Thoracic aorta (tissue), 2 donors: ENCODE data around the gene TARP.

ENCODE experiments used
- ATAC-seq: fragments of 150-250 bp; one replicate; pipeline ENCODE4 v1.8.0; 2017; ENCODE audit warnings: low read depth; ENCODE audit not compliant: insufficient number of reproducible peaks, low FRiP score
- DNase-seq: peaks from one replicate; pipeline ENCODE4 v3.0.0-alpha.2; 2020; ENCODE audit warnings: low spot score
- H3K27ac ChIP-seq, 2 donors: fragments of 200-600 bp; sonication (generic); 1 replicate in 1 of 2; 2 replicates in 1 of 2; pipeline ENCODE4 v1.5.1; 2016; ENCODE audit warnings: mild to moderate bottlenecking in 2 of 2, moderate library complexity in 2 of 2
- H3K27me3 ChIP-seq: fragments of 200-600 bp; sonication (generic); replicated peaks from 2 replicates; pipeline ENCODE4 v1.6.0; 2016; ENCODE audit warnings: mild to moderate bottlenecking; ENCODE audit not compliant: insufficient read depth
- H3K36me3 ChIP-seq: fragments of 200-600 bp; sonication (generic); one replicate; pipeline ENCODE4 v1.5.1; 2016
- H3K4me1 ChIP-seq, 2 donors: fragments of 200-600 bp; sonication (generic); 1 replicate in 1 of 2; 2 replicates in 1 of 2; pipeline versions ENCODE4 v1.5.1 to v1.6.0; 2016; ENCODE audit warnings: low read depth in 2 of 2, mild to moderate bottlenecking in 1 of 2; ENCODE audit not compliant: control insufficient read depth in 1 of 2
- H3K4me3 ChIP-seq: fragments of 200-600 bp; sonication (generic); 2 replicates; pipeline ENCODE4 v1.5.1; 2016; ENCODE audit warnings: mild to moderate bottlenecking
- H3K9me3 ChIP-seq: fragments of 200-600 bp; sonication (generic); 2 replicates; pipeline ENCODE4 v1.5.1; 2016
- TF ChIP-seq, protein P1 (sequence below): fragments of 200-600 bp; sonication (generic); IDR thresholded peaks from one replicate; pipeline ENCODE4 v1.5.1; 2019; ENCODE audit warnings: antibody characterized with exemption

The TARP gene

GRCh38 chr7:38316733-38317360 lies 43.4 kb upstream of the TARP start:
- no peak for DNase-seq
- Histone ChIP-seq H3K4me3 (no peak overlapping the region), H3K27ac (no peak overlapping the region), H3K36me3 (no peaks in the 10 kb centered on the region), H3K9me3 (no peaks in the 10 kb centered on the region), H3K4me1 (no peaks in the 10 kb centered on the region), H3K27me3 (peaks cover 4% of the 10 kb centered on the region)
- TF ChIP-seq, protein P1, sequence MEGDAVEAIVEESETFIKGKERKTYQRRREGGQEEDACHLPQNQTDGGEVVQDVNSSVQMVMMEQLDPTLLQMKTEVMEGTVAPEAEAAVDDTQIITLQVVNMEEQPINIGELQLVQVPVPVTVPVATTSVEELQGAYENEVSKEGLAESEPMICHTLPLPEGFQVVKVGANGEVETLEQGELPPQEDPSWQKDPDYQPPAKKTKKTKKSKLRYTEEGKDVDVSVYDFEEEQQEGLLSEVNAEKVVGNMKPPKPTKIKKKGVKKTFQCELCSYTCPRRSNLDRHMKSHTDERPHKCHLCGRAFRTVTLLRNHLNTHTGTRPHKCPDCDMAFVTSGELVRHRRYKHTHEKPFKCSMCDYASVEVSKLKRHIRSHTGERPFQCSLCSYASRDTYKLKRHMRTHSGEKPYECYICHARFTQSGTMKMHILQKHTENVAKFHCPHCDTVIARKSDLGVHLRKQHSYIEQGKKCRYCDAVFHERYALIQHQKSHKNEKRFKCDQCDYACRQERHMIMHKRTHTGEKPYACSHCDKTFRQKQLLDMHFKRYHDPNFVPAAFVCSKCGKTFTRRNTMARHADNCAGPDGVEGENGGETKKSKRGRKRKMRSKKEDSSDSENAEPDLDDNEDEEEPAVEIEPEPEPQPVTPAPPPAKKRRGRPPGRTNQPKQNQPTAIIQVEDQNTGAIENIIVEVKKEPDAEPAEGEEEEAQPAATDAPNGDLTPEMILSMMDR: no peak
- no peak for ATAC-seq

DNA sequence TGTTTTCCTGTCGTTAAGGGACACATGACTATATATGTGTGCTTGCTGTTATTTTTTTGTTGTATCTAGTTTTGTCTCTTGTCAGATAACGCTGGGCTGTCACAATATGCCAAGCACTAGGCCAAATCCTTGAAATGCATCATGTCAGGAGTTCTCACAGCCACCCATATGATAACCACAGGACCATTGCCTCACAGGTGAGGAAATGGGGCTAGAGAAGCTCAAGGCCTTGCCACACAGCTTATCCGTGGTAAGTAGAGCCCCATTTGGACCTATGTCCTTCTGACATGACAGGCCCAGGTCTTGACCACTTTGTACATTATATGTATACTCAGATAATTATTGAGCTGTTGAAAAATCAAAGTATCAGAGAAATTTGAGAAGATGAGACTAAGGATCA lies 42.0 kb upstream of the TARP start:
- peaks cover 0 to 3% of the 10 kb centered on the region in 2 donors for H3K4me1 ChIP-seq
- H3K27me3 ChIP-seq: peaks cover 4% of the 10 kb centered on the region
- no peaks in the 10 kb centered on the region for H3K9me3 ChIP-seq
- ATAC-seq (no peak), DNase-seq (no peak)
- H3K4me3 ChIP-seq: no peak overlapping the region
- TF ChIP-seq, protein P1: no peak
- no peak overlapping the region for H3K27ac ChIP-seq
- no peaks in the 10 kb centered on the region for H3K36me3 ChIP-seq

GRCh38 chr7:38312821-38313220 lies 39.4 kb upstream of the TARP start:
- no peaks in the 10 kb centered on the region for H3K9me3 ChIP-seq
- no peaks in the 10 kb centered on the region for H3K36me3 ChIP-seq
- H3K27ac ChIP-seq: no peak overlapping the region
- no peak for DNase-seq
- TF ChIP-seq, protein P1: no peak
- H3K27me3 ChIP-seq: peaks cover 4% of the 10 kb centered on the region
- H3K4me3 ChIP-seq: no peak overlapping the region
- H3K4me1 ChIP-seq: peaks cover 0 to 3% of the 10 kb centered on the region in 2 donors
- ATAC-seq: no peak

DNA sequence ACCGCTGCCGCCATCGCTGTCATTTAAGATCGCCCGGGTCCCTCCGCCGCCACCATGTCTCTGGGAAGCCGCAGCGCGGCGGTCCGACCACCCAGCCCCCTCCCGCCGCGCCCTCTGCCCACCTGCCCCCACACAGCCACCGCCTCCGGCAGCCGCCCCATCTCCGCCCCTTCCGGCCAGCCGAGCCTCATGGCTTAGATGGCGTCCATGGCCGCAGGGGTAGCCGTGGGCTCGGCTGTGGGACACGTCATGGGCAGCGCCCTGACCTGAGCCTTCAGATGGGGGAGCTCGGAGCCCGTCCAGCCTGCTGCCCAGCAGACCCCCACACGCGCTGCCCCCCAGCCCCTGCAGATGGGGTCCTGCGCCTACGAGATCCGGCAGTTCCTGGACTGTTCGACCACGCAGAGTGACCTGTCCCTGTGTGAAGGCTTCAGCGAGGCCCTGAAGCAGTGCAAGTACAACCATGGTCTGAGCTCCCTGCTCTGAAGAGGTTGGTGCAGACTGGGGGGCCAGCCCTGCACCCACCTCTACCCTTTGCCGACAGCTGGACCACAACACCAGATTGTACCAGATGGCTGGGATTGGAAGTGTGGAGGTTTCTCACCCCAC lies 38.0 kb upstream of the TARP start:
- ATAC-seq: no peak
- H3K27ac ChIP-seq: peak overlapping the region in 1 of 2 donors; percentile 29
- peak overlapping the region; percentile 76 for H3K4me3 ChIP-seq
- no peak for DNase-seq
- no peaks in the 10 kb centered on the region for H3K9me3 ChIP-seq
- TF ChIP-seq, protein P1: no peak
- H3K27me3 ChIP-seq: peaks cover 4% of the 10 kb centered on the region
- H3K36me3 ChIP-seq: no peaks in the 10 kb centered on the region
- H3K4me1 ChIP-seq: peaks cover 0 to 3% of the 10 kb centered on the region in 2 donors

- DNase-seq: no peak
Observed at GRCh38 chr7:38310591-38311101, 37.2 kb upstream of the TARP start.

More at GRCh38 chr7:38310591-38311101, 37.2 kb upstream of the TARP start:
- ATAC-seq: no peak
- Histone ChIP-seq H3K27ac (no peak overlapping the region), H3K27me3 (peaks cover 4% of the 10 kb centered on the region), H3K9me3 (no peaks in the 10 kb centered on the region), H3K36me3 (no peaks in the 10 kb centered on the region), H3K4me3 (peak overlapping the region; percentile 76), H3K4me1 (peaks cover 0 to 3% of the 10 kb centered on the region in 2 donors)
- TF ChIP-seq, protein P1: no peak
